Measurements from ENCODE around the gene KRT81.
"Not testable (repeated sequence)": the region's sequence is repeated elsewhere in the genome, so short reads cannot be mapped to it uniquely, and the experiment has no call there.

KRT81 gene

GRCh38 chr12:52316701-52317100, 25.4 kb upstream of the KRT81 start:
- no peak overlapping the region for H3K27ac Mint-ChIP-seq
- H3K9me3 Mint-ChIP-seq = no peaks in the 10 kb centered on the region

GRCh38 chr12:52316290-52316689, 25.0 kb upstream of the KRT81 start:
- TF ChIP-seq, protein P1, sequence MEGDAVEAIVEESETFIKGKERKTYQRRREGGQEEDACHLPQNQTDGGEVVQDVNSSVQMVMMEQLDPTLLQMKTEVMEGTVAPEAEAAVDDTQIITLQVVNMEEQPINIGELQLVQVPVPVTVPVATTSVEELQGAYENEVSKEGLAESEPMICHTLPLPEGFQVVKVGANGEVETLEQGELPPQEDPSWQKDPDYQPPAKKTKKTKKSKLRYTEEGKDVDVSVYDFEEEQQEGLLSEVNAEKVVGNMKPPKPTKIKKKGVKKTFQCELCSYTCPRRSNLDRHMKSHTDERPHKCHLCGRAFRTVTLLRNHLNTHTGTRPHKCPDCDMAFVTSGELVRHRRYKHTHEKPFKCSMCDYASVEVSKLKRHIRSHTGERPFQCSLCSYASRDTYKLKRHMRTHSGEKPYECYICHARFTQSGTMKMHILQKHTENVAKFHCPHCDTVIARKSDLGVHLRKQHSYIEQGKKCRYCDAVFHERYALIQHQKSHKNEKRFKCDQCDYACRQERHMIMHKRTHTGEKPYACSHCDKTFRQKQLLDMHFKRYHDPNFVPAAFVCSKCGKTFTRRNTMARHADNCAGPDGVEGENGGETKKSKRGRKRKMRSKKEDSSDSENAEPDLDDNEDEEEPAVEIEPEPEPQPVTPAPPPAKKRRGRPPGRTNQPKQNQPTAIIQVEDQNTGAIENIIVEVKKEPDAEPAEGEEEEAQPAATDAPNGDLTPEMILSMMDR (IDR thresholded peaks at IDR 0.05; ENCODE audit: unreplicated experiment in 3 of 3) = no peak
- no peak overlapping the region for H3K27ac Mint-ChIP-seq
- no peaks in the 10 kb centered on the region for H3K36me3 Mint-ChIP-seq (ENCODE audit: low read depth)
- H3K9me3 Mint-ChIP-seq = no peaks in the 10 kb centered on the region
- H3K27me3 Mint-ChIP-seq (ENCODE audit: low read depth) = peaks cover 45% of the 10 kb centered on the region
- H3K4me3 Mint-ChIP-seq = no peak overlapping the region
- peaks cover 6% of the 10 kb centered on the region for H3K4me1 Mint-ChIP-seq

More at GRCh38 chr12:52316701-52317100, 25.4 kb upstream of the KRT81 start:
- H3K4me3 Mint-ChIP-seq = no peak overlapping the region
- H3K36me3 Mint-ChIP-seq (ENCODE audit: low read depth) = no peaks in the 10 kb centered on the region
- H3K4me1 Mint-ChIP-seq = peaks cover 2% of the 10 kb centered on the region
- TF ChIP-seq, protein P1 (IDR thresholded peaks at IDR 0.05; ENCODE audit: unreplicated experiment in 3 of 3) = no peak
- peaks cover 46% of the 10 kb centered on the region for H3K27me3 Mint-ChIP-seq (ENCODE audit: low read depth)

GRCh38 chr12:52315721-52316120, 24.4 kb upstream of the KRT81 start:
- not testable (repeated sequence) for H3K9me3 Mint-ChIP-seq; H3K4me3 Mint-ChIP-seq; H3K36me3 Mint-ChIP-seq (ENCODE audit: low read depth); H3K27ac Mint-ChIP-seq; H3K4me1 Mint-ChIP-seq
- peaks cover 48% of the 10 kb centered on the region for H3K27me3 Mint-ChIP-seq (ENCODE audit: low read depth)
- TF ChIP-seq, protein P1 (IDR thresholded peaks at IDR 0.05; ENCODE audit: unreplicated experiment in 3 of 3) = peak in 2 of 3 experiments; percentile 15 to 23

GRCh38 chr12:52314511-52314910, 23.2 kb upstream of the KRT81 start:
- Mint-ChIP-seq H3K4me1 (peaks cover 13% of the 10 kb centered on the region), H3K4me3 (no peak overlapping the region), H3K27me3 (ENCODE audit: low read depth) (peaks cover 48% of the 10 kb centered on the region), H3K9me3 (no peaks in the 10 kb centered on the region), H3K27ac (no peak overlapping the region), H3K36me3 (ENCODE audit: low read depth) (no peaks in the 10 kb centered on the region)
- TF ChIP-seq, protein P1 (IDR thresholded peaks at IDR 0.05; ENCODE audit: unreplicated experiment in 3 of 3) = no peak

DNA sequence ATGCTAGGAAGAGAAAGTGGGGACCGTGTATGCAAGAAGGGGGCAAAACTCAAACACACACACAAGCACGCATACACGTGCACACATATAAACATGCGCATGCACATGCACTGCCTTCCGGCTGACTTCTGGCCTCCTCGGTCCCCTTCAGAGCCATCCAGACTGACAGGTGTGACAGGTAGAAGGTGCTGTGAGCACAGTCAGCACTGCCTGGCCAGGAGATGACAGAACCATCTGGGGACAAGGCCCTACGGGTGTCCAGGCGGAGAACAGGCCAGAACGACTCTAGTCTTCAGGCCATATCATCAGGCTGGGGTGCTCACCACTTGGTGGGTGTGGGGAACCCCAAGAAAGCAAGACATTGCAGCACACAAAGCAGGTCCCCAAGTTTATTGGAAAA, 22.6 kb upstream of the KRT81 start:
- H3K4me3 Mint-ChIP-seq = no peak overlapping the region
- H3K27me3 Mint-ChIP-seq (ENCODE audit: low read depth) = peaks cover 49% of the 10 kb centered on the region
- H3K27ac Mint-ChIP-seq = no peak overlapping the region
- no peaks in the 10 kb centered on the region for H3K9me3 Mint-ChIP-seq
- TF ChIP-seq, protein P1 (IDR thresholded peaks at IDR 0.05; ENCODE audit: unreplicated experiment in 3 of 3) = no peak
- H3K36me3 Mint-ChIP-seq (ENCODE audit: low read depth) = no peaks in the 10 kb centered on the region
- peaks cover 19% of the 10 kb centered on the region for H3K4me1 Mint-ChIP-seq

DNA sequence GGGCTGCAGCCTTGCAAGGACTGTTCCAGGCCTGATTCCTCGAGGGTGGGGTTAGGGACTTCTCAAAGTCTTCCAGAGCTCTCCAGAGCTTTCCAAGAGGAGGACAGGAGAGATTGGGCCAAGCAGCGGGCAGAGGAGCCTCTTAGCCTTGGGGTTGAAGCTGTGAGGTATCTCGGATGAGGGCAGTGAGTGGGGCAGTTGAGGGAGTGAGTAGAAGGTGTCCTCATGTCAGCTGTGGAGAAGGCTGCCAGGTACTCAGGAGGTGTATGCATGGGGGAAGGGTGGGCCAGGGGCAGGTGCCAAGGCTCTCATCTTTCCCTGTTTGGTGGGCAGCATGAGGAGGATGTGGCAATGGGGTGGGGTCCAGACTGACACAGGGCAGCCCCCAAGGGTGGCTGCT, 22.1 kb upstream of the KRT81 start:
- Mint-ChIP-seq H3K36me3 (ENCODE audit: low read depth) (no peaks in the 10 kb centered on the region), H3K27ac (no peak overlapping the region), H3K9me3 (no peaks in the 10 kb centered on the region), H3K4me1 (peaks cover 23% of the 10 kb centered on the region), H3K4me3 (no peak overlapping the region), H3K27me3 (ENCODE audit: low read depth) (peaks cover 51% of the 10 kb centered on the region)
- TF ChIP-seq, protein P1 (IDR thresholded peaks at IDR 0.05; ENCODE audit: unreplicated experiment in 3 of 3) = no peak

All from nephron (organoid).